GM21576 (cell line): ENCODE measurements around the gene UBXN10.

Experiments
- ATAC-seq: cut with Tn5 transposase; IDR thresholded peaks from one replicate; pipeline ENCODE4 v1.9.1; 2021; ENCODE audit warnings: mild to moderate bottlenecking, moderate library complexity; ENCODE audit not compliant: unreplicated experiment

The UBXN10 gene

DNA sequence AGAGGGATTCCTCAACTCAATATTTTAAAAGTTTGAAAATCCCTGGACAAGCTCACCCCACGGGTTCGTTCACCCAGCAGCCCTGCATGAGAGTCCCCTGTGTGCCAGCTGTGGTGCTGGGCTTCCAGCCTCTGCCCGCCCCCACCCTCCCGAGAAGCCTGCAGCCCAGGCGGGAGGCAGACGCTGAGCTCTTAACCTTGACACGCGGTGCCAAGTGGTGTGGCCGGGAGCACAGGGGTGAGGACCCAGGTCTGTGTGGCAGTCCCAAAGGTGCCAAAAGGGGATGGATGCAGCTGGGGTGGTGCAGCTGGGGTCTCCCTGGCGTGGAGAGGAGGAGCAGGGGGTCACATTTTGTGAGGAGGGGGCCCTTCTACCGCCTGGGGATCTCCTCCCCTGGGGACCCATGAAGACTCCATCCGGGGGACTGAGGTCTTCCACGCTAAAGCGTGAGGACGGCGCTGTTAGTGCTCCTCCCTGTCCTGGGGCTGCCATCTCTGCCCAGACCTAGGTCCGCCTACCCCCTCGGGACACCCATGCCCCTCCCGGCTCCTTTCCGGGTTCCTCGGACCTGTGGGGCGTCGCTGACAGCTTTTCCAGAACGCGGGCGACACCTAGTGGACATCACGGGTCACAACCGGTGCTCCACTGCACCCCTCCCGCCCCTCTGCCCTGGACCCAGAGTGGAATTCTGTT is 33.8 kb upstream of the UBXN10 start:
- peak; percentile 74 for ATAC-seq

DNA sequence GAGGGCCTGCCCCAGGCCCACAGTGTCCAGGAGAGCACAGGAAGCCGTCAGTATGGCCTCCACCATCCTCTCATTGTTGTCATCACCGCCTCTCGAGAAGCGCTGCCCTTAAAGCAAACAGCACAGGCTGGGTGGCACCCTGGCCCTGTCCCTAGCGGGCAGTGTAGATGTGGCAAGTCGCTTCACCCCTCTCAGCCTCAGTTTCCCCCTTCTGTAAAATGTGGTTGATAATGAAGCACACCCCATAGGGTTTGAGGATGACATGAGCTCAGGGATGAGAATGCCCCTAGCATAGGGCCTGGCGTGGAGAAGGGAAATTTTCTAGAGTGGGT is 33.3 kb upstream of the UBXN10 start:
- ATAC-seq: no peak

DNA sequence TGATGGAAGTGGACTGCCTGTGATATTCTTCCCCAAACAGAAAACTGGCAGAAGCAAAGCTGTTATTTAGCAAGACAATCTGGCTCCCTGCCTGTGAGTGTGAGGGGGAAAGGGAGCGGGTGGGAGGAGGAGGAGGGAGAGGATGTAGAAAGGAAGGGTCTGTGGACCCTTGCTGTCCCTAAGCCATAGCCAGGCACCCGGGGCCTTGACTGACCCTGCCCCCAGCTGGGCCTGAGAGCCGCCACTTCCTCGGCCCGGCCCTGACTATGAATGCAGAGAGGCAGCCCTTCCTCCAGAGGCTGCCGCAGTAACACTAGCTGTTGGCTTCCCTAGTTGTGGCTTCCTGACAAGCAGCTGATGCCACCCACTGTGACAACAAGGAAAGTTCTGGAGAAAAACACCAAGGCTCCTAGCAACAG is 32.9 kb upstream of the UBXN10 start:
- ATAC-seq: no peak

DNA sequence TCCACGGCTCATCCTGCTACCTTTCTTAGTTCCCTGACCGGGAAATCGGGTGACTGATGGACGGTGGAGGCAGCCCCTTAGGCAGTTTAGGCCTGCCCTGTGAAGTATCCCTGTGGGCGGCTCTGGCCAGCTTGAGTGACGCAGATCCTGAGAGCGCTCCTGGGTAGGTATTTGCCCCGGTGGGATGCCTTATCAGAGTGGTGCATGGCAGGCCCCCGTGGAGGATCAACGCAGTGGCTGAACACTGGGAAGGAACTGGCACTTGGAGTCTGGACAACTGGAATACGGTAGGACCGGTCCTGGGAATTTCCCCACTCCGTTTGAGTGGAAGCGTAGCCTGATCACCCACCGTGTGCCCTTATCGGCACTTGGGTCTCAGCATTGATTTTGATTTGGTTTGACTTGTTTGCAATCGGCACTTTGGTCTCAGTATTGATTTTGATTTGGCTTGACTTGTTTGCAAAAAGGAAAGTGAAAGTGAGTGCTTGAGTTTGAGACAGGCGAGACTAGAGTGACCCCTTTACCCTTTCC is 31.5 kb upstream of the UBXN10 start:
- ATAC-seq: no peak

DNA sequence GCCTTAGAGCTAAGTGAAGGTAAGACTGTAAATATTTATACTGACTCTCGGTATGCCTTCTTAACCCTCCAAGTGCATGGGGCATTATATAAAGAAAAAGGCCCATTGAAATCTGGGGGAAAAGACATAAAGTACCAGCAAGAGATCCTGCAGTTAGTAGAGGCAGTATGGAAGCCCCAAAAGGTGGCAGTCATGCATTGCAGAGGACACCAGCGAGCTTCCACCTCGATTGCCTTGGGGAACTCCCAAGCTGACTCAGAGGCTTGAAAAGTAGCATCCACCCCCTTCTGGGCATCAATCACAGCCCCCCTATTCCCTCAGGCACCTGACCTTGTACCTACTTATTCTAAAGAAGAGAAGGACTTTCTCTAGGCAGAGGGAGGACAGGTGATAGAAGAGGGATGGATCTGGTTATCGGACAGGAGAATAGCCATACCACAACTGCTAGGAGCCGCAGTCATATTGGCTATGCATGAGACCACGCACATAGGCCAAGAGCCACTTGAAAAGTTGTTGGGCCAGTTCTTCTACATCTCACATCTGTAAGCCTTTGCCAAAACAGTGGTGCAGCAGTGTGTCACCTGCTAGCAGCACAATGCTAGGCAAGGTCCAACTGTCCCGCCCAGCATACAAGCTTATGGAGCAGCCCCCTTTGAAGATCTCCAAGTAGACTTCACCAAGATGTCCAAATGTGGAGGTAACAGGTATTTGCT is 27.4 kb upstream of the UBXN10 start:
- no peak for ATAC-seq

DNA sequence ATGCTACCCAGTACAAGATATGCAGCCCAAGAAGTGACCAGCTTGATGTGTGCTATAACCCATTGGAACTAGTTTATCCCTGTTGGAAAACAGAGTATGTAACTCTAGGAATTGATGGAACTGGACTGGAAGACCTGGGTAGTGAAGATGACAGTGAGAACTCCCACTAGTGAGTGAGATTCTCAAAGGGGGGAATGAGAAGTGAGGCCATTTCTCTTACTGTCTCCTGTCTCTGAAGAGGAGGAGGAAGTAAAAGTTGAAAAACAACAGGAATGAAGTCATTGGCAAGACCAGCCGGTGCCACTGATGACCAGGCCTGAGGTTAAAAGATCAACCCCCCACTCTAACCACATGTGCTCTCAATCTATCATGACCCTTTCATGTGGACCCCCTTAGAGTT is 25.9 kb upstream of the UBXN10 start:
- ATAC-seq: no peak

DNA sequence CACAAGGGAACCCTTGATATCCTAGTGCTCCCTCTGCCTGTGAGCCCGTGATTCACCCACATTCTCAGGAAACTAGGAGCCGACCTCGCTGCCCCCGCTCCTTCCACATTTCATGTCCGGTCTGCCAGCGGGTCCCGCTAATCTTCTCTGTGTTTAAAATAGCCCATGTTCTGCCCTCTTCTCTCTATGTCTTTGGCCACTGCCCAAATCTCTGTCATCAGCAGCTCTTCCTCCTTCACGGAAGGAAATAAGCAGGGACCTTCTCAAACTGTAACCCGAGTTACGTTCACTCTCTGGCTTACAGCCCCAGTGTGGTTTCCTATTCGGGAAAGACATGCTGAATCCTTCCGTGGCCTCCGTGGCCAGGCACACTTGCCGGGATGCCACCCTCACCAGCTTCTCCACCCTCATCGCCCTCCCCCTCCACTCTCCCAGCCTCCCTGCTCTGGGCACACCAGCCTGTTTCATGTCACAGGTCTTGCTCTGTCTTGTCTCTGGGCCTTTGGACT is 21.1 kb upstream of the UBXN10 start:
- ATAC-seq: no peak

DNA sequence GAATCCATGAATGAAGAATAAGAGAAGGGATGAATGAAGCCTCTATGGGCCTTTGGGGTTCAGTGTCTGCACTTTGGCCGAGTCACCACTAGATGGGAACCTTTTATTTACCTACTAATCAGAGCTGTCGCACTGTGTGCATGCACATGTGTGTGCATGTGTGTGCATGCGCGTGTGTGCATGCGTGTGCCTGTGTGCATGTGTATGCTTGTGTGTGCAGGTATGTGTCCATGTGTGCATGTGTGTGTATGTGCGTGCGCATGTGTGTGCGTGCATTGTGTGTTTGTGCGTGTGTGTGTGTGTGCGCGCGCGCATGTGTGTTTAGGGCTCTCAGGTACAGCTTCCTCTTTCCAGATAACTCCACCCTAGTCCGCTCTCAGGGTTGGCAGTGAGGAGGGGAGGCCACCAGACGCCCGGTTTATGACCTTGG is 20.4 kb upstream of the UBXN10 start:
- no peak for ATAC-seq

DNA sequence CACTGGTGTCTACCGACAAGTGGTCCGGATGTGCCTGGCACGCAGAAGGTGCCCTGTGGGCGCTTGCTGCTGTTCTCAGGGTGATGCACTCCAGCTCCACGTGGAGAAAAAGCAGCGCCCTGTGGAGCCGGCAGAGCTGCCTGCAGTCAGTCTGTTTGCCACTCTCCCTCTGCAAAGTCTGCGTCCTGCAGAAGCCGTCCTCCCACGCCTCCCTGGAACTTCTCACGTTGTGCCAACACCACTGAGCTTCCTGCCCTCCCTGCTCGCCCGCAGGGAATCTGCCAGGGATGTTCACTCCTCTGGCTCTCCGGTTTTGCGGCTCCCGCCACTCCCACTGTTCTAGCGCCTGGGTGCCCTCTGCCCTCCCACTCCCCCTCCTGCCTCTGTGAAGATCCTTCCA is 19.8 kb upstream of the UBXN10 start:
- ATAC-seq: no peak

DNA sequence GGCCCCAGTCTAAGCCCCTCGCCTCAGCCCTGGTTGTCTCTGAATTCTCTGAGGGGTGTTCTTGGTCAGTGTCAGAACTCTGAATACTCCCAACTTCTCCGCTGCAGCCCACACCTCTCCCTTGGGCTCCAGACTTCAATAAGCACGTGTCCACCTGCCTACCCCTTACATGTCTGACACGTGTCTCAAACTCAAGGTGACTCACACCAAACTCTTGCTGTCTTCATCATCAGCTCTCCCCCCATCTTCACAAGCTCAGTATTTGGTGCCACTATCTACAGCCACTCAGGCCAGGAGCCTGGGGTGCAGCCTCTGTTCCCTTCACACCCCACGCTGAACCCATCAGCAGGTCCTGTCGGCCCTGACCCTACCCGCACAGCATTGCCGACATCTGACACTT is 18.8 kb upstream of the UBXN10 start:
- ATAC-seq: no peak

DNA sequence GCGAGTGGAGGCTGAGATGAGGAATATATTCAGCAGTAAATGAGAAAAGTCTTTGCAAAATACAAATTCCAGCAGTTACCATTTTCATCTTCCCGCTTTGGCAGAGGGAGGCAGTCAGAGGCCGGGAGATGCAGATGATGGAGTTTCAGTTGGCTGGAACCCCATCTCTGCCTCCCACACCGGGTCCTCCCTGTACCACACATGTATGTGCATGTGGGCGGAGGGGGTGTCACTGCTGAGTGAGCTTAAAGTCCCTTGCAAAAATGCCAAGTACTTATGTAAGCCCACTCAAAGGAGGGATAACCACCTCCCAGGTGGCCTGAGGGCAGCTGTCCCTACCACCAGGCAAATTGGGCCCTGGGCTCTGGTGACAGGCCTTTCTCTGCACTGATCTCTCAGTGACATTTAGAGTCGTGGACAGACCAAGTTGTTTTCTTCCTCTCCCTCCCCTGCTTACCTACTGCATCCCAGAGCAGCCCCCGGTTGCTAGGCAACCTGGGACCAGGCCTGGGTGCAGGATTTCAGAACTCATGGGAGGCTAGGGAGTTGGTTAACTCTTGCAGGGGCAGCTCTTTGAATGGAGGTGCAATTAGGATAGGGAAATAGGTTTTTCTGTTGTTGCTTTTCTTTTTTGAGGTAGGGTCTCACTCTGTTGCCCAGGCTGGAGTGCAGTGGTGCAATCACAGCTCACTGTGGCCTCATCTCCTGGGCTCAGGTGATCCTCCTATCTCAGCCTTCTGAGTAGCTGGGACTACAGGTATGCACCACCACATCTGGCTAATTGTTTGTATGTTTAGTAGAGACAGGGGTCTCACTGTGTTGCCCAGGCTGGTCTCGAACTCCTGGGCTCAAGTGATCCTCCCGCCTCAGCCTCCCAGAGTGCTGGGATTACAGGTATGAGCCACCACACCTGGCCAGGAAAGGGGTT is 17.1 kb upstream of the UBXN10 start:
- ATAC-seq: no peak

DNA sequence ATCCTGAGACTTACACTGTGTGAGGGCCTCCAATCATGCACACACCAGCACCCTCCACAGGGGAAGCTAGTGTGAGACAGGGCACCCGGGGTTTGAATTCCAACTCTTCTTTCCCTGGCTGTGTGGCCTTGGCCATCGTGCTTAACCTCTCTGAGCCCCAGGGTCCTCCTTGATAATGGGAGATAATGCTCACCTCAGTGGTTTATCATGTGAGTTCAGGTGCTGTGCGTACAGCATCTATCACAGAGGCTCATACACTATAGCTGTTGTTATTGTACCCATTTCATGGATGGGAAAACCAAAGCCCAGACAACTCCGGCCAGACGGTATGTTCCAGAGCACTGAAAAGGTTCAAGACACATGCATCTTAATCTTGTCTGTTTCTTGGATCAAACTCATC is 16.0 kb upstream of the UBXN10 start:
- no peak for ATAC-seq

DNA sequence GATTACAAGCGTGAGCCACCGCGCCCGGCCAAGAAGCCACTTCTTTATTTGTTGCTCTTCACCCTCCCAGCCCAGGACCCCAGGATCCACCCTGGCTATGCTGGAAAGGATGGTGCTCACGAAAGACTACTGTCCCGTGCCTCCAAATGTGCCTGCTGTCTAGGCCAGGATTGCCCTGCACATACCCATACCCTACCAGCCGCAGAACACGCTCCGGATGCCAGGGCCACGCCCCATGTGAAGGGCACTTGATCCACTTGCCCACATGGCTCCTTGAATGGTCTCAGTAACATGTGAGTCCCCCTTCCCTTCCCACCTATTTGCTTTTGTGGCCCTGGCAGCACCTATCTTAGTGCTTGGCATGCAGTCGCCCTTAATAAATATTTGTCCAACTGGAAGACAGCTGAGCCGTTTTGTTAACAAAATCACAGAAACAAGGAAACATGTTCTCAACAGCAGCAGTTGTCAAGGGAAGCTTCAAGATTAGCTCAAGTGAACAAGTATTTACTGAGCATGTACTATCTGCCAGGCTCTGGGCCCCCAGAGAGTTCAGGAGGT is 13.8 kb upstream of the UBXN10 start:
- ATAC-seq: no peak

DNA sequence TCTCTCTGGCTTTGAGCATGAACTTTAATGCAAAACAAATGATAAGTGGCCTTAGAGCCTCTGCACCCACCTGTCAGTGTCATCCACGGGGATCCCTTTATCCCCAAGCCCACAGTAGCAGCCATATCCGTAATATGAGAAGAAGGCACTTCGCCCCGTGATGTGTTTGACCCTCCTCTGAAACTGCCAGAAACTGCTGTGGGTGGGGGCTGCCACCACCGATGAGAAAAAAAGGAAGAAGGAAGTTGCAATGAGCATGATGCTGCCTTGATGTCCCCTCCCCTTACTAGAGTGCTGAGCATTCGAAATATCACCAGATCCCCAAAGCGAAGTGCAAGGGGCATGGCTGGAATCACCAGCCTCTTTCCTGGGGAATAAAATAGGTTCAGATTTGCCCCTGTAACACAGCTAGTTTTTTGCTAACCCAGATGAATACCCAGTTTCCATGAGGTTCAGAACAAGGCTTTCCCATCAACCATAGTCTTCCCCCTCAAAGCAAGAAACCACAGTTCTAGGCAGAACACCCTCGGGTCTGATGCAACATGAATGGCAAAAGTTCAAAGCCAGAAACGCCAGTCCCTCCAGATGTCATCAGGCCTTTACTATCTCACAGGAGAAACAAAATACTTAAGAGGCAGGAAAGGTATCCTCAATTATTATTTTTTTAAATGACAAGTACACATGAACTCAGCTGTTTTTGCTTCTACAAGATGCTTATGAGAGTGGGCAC is 10.8 kb upstream of the UBXN10 start:
- no peak for ATAC-seq

DNA sequence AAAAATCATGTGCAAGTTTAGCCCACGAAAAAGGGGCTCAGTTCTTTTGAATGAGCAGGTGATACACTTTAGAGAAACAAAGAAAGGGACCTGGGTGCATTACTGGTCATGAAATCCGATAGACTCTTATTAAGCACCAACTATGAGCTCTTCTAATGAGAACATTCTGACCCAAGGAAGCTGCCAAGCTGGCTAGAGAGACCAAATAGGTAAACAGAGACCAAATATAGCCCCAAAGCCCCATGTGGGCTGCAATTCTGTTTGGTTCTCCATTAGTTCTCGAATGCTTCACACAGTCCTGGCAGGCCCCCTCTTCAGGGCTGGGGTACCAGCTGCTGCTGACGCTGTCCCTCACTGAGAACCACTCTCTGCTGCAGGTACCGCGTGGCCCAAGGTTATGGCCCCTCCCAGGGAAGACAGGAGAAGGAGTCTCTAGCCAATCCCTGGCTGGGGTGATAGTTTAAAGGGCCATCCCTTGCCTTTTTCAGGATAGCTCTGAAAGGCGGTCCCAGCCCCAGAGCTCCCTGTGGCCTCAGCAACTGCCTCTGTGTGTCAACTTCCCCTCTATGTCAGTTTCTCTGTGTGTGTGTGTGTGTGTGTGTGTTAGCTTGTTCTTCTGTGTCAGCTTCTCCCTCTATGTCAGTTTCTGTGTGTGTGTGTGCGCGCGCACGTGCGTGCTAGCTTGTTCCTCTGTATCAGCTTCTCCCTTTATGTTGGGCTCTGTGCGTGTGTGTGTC is 7.1 kb upstream of the UBXN10 start:
- ATAC-seq: no peak

DNA sequence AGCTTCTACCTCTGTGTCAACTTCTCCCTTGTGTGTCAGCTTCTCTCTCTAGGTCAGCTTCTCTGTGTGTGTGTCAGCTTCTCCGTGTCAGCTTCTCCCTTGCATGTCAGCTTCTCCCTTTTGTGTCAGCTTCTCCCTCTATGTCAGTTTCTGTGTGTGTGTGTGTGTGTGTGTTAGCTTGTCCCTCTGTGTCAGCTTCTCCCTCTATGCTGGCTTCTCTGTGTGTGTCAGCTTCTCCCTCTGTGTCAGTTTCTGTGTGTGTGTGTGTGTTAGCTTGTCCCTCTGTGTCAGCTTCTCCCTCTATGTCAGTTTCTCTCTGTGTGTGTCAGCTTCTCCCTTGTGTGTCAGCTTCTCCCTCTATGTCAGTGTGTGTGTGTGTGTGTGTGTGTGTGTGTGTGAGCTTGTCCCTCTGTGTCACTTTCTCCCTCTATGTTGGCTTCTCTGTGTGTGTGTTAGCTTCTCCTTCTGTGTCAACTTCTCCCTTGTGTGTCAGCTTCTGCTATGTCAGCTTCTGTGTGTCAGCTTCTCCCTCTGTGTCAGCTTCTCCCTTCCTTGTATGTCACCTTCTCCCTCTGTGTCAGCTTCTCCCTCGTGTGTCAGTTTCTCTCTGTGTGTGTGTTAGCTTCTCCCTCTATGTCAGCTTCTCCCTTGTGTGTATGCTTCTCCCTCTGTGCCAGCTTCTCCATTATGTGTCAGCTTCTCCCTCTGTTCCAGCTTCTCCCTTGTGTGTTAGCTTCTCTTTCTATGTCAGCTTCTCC is 6.3 kb upstream of the UBXN10 start:
- ATAC-seq: no peak

DNA sequence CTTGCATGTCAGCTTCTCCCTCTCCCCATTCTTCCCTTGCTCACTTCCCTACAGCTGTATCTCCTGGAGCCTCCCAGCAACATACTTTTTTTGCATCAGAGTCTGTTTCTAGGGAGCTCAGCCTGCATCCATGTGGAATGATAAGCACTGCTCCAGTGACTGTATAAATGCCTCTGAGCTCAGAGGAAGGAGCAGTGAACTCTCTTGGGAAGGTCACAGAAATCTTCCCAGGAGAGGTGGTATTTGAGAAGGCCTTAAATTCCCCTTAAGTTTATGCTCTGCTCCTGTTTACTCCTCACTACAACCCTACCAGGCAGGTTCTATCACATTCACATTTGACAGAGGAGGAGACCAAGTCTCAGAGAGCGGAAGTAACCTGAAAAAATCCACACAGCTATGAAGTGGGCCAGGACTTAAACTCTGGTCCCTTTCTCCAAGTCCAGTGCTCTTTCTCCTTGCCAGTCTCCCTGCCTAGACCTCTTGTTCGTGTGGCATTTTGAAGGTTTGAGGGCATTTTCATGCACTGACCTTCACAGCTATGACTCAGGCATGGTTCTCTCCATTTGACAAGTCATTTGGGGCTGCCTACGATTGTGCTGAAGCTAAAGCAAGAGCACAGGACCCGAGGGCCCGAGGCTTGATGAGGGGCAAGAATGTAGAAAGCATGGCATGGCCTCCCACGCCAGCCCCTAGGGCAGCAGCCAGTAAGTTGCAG is 5.6 kb upstream of the UBXN10 start:
- no peak for ATAC-seq

DNA sequence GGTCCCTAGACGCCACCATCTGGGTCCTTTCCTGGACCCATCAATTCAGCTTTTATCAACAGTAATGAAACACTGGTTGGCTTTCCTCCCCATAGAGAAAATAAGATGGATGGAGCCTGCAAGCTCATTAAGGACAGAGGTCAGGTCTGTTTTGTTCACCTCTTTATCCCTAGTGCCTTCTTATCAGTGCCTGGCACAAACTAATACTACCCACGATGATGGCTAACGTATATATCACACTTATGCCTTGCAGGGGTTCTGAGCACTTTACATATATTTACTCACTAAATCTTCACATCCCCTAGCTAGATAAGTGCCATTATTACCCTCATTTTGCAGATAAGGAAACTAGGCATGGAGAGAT is 5.1 kb upstream of the UBXN10 start:
- ATAC-seq: no peak
